ENCODE results near the gene MBNL2. TPM values are rescaled to one million over a fixed set of nuclear protein-coding genes. Genes with fewer than 3 reads are reported as not detected.

The MBNL2 gene
- total RNA-seq, 1 experiment from 2014 or later: 0.17 TPM

GRCh38 chr13:97287047-97287383 lies 64.9 kb downstream of the MBNL2 start:
- Histone ChIP-seq H3K27me3 (ENCODE audit: insufficient read depth, low read length) (no peaks in the 10 kb centered on the region), H3K9ac (ENCODE audit: extremely low read depth, insufficient read length, low read length) (no peak overlapping the region), H3K23me2 (ENCODE audit: insufficient read length, low read depth, low read length, poor library complexity, severe bottlenecking) (no peaks in the 10 kb centered on the region), H3K27ac (ENCODE audit: insufficient read length, low read depth, low read length) (no peak overlapping the region), H2BK5ac (ENCODE audit: insufficient read length, low read length) (no peak overlapping the region), H4K5ac (ENCODE audit: insufficient read length, low read depth, low read length) (no peak overlapping the region), H4K20me1 (ENCODE audit: control insufficient read depth, insufficient read depth, insufficient read length) (no peaks in the 10 kb centered on the region), H2AFZ (ENCODE audit: low read length) (no peak overlapping the region), H2BK120ac (ENCODE audit: low read depth, low read length, poor library complexity, severe bottlenecking) (no peak overlapping the region), H3K79me1 (ENCODE audit: insufficient read depth, low read depth, low read length, poor library complexity, severe bottlenecking) (no peaks in the 10 kb centered on the region), H4K8ac (replicated peaks; ENCODE audit: insufficient read length, low read depth, low read length) (no peak overlapping the region), H3K56ac (ENCODE audit: insufficient read length, low read depth, low read length) (no peak overlapping the region), H2AK5ac (ENCODE audit: insufficient read length, low read length) (no peak overlapping the region), H4K91ac (ENCODE audit: insufficient read length, low read depth, low read length) (no peak overlapping the region), H2BK20ac (ENCODE audit: low read depth, low read length, poor library complexity, severe bottlenecking) (no peak overlapping the region), H3K18ac (ENCODE audit: insufficient read length, low read depth, low read length) (no peak overlapping the region), H2BK12ac (ENCODE audit: insufficient read length, low read depth, low read length) (no peak overlapping the region), H3K14ac (ENCODE audit: insufficient read depth, low read length) (no peak overlapping the region), H3K79me2 (ENCODE audit: insufficient read depth, low read length) (no peaks in the 10 kb centered on the region), H3K4ac (ENCODE audit: low read depth, low read length) (no peak overlapping the region), H3K9me3 (ENCODE audit: control insufficient read depth, low read depth, low read length) (no peaks in the 10 kb centered on the region), H3T11ph (ENCODE audit: low read length) (no peak overlapping the region), H3K23ac (ENCODE audit: insufficient read length, low read depth, low read length) (no peak overlapping the region), H3K4me1 (ENCODE audit: insufficient read depth, low read length) (no peaks in the 10 kb centered on the region), H2BK15ac (ENCODE audit: low read depth, low read length) (no peak overlapping the region), H3K4me2 (ENCODE audit: insufficient read depth, insufficient read length, low read length) (no peak overlapping the region)
- Mint-ChIP-seq H3K9me3 (no peaks in the 10 kb centered on the region), H3K36me3 (ENCODE audit: insufficient read depth in 1 of 3, low read depth in 3 of 3) (no peaks in the 10 kb centered on the region), H3K4me1 (no peaks in the 10 kb centered on the region), H3K27me3 (ENCODE audit: low read depth) (peaks cover 10% of the 10 kb centered on the region; the same call in 1 of the 2 replicates), H3K27ac (no peak overlapping the region), H3K4me3 (no peak overlapping the region)
- no CpG with 5 or more reads among the region's 5 CpGs for WGBS (ENCODE audit: extremely low coverage, insufficient read length, low lambda C conversion rate)
- no peak for DNase-seq
- TF ChIP-seq CTCF (conservative IDR thresholded peaks at IDR 0.05): no peak

All from H9 (cell line).